HG03342 (cell line): ENCODE data around the gene CYSRT1.
A peak's percentile ranks its signal among the peaks of the same experiment; 100 is the strongest.

Experiments used
- ATAC-seq: cut with Tn5 transposase; IDR thresholded peaks from one replicate; pipeline ENCODE4 v1.9.1; 2021; ENCODE audit warnings: mild to moderate bottlenecking, moderate library complexity; ENCODE audit not compliant: unreplicated experiment

The CYSRT1 gene

DNA sequence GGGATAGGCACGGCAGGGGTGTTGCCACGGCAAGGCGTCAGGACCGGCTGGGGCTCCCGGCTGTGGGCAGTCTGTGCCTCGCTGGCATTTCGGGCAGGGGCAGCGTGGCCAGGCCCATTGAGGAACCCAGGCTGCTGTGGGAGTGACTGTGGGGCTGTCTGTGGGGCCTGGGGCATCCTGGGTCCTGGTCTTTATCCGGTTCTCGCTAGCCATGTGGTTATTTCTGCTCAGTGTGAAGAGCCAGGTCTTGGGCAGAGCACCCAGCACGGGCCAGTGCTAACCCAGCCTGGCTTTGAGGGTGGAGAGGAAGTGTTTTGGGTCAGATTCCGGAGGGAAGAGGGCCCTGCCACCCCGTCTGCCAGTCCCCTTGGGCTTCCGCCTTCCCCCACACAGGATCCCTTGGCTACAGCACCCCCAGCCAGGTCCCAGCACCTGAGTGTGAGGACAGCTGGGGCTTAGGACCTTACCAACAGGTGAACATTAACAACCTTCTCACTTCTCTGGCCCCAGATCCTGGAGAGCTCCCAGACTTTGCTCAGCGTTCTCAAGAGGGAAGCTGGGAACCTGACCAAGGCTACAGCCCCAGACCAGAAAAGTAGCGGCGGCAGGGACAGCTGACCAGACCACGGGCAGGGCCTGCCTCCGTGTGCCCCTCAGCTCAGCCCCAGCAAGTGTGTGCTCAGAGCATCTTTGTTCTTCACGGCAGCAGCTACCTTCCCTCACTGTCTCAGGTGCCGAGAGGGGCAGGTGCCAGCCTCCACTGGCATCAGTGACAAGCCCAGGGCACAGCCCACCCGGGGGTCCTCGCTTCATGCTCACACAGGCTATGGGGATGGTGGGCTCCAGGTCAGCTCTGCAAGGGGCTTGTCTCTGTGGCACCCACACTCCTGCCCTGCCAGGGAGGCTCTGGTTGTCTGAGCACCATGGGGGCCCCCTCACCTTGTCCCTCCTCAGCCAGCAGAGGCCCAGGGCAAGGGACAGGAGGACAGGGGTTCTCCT, 35.4 kb upstream of the CYSRT1 start:
- ATAC-seq = no peak

DNA sequence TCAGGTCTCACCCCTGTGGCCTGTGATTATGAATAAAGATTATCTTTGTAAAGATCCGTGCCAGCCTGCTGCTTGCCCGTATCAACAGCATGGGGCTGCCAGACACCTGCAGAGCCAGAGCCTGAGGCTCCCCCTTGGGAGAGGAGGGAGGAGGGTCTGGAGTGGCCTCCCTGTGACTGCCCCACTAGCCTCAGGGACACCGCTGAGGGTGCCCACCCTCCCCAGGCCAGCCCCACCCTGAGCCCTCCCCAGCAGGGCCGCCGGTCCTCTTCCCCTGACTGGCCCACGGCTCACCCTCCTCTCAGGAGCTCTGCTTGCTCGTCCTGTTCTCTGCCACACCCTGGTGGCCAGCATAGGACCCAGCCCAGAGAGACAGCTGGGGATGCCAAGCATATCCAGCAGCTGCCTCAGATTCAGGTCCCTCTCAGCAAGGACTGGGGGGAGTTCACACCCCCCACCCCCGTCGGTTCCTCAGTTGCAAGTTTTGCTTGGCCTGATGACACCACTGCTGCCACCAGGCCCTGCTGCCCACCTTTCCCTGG, 34.6 kb upstream of the CYSRT1 start:
- no peak for ATAC-seq

DNA sequence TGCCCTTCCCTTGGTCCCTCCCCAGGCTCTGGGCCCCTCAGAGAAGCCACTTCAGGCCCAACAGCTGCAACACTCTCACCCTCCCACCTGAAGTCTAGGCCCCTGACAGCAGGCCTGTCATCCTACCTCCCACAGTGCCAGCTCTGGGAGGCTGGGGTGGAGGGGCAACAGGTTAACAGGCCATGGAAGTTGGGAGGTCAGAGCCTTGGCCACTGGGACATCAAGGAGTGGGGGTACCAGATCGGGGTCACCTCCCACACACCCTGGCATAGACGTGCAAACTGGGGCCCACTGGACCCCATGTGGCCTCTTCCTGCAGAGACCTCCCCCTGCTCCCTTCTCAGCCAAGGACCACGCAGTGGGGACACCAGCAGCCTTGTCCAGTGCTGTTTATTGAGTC, 33.7 kb upstream of the CYSRT1 start:
- no peak for ATAC-seq

DNA sequence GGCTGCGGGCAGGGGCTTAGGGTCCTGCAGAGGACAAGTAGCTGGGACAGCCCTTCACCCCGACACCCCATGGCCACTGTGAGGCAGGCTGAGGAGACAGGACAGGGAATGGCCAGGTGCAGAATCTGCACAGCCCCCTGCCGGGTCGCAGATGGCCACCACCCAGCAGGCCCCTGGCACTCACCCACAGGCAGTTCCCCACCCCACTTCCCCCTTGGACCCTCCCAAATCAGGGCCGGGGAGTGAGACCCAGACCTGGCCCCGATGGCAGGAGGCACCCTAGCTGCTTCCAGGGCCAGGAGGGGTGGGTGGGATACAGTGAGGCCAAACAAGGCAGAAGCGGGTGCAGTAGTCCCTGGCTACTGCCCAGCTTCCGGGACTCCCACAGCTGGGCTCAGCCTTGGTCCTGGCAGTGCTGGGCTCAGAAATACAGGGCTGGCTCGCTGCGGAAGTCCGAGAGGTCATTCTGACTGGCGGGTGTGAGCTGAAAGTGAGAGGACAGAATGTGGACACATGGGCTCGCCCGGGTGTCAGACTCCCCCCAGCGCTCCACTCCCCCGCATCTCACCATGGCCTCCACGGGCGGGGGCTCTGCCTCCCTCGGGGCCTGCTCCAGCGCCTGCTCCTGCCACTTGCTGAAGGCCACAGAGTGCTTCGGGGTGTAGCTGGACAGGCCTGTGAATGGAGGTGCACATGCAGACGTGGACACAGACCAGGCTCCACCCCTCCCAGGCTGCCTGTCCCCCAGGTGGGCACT, 33.1 kb upstream of the CYSRT1 start:
- ATAC-seq = no peak

DNA sequence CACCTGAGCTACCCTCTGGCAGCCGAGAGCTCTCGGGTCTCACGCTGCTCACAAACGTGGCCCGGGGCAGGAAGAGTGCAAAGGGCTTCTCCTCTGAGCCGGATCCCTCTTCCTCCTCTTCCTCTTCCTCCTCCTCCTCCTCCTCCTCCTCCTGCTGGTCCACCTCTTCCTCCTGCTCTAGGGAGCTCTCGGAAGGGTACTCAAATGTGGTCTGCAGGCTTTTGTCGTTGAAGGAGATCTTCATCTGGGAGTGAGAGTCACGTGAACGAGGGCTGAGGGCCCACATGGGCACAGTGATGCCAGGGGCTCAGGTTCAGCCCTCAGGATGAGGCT, 32.6 kb upstream of the CYSRT1 start:
- no peak for ATAC-seq

DNA sequence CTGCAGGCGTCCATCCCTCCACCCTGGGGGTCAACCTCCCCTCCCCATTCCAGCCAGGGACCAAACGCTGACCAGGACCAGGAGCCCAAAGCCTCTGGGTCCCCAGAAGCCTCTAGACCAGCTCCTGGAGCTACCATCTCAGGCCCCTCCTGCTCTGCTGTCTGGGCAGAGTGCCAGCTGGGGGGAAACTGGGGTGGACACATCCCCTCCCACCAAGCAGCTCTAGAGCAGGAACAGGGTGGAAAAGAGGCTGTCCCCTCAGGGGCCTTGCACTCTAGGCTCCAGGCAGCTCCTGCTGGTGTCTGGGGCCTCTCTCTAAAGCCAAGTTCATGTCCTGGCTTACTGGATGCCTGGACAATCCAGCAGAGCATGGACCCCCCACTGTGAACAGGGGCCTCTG, 32.1 kb upstream of the CYSRT1 start:
- no peak for ATAC-seq

DNA sequence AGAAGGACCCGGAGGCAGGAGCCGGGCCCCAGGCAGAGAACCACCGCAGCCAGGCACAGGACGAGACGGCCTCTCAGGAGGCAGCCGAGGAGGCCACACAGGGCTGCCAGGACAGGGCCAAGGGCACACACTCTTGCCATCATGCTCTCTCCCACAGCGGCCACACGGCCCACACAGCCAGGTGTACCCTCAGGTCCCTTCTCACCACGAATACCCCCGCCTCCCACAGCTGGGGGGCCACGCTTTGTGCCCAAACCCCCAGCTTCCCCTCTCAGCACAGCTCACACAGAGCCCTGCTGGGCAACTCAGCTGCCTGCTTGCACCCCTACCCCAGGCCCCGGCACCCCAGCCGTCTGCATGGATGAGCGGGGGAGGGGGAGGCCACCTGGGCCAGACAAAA, 31.2 kb upstream of the CYSRT1 start:
- no peak for ATAC-seq

DNA sequence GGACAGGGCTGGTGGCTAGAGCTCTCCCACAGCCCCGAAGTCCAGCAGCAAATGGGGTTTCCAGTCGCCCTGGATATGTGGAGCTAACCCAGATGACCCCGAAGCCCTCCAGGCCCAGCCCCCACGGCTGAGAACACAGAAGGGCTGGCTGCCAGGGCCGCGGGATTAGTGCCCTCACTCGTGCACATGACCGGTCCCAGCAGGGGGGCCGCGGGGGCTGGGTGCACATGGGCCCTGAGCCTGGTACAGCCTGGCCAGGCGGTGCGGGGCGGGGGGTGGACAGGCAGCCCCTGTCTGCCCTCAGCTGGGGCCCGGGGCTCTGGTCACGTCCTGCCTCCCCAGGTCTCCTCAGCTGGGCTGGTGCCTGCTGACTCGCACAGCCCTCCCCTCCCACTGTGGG, 30.6 kb upstream of the CYSRT1 start:
- ATAC-seq = no peak

DNA sequence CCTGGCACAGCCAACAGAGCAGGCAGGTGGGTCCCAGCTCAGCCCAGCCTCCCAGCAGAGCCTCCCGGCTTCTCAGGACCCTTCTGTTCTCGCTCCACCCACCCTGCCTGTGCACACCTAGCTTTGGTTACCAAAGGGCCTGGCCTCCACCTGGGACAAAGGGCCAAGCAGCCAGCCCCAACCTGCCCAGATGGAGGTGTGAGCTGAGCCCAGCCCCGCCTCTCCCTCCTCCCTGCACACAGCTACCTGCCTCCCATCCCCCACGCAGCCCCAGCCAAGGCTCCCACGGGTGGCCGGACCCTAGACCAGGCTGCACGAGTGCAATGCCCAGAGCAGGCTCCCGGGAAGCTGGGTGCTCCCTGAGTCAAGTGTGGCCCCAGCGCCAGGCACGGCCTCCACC, 30.1 kb upstream of the CYSRT1 start:
- no peak for ATAC-seq

DNA sequence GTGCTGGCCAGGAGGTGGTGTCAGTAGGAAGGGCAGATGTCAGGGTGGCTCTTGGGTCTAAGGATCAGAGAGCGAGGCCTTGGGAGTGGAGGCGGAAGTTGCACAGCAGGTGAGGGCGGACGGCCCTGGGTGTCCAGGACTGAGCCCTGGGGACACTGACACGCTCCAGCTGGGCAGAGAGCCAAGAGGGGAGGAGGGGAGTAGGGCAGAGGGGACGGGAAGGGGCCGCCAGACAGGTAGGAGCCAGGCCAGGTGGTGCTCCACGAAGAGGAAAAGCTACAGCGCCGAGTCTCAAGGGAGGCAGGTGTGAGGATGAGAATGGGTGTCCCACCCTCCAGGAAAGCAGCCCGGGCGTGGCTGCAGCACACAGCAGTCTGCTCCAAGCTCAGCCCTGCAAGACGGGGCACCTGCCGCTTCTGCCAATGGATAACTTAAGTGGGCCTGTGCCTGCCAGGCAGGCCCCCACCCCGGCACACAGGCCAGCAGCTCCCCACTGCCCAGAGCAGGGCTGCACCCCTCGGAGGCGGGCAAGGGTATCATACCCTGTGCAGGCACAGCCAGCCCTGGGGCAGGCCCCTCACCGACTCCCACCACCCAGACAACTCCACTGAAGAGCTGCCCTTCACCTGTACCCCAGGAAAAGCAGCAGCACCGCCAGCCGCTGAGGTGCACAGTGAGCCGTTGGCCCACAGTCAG, 29.3 kb upstream of the CYSRT1 start:
- no peak for ATAC-seq

DNA sequence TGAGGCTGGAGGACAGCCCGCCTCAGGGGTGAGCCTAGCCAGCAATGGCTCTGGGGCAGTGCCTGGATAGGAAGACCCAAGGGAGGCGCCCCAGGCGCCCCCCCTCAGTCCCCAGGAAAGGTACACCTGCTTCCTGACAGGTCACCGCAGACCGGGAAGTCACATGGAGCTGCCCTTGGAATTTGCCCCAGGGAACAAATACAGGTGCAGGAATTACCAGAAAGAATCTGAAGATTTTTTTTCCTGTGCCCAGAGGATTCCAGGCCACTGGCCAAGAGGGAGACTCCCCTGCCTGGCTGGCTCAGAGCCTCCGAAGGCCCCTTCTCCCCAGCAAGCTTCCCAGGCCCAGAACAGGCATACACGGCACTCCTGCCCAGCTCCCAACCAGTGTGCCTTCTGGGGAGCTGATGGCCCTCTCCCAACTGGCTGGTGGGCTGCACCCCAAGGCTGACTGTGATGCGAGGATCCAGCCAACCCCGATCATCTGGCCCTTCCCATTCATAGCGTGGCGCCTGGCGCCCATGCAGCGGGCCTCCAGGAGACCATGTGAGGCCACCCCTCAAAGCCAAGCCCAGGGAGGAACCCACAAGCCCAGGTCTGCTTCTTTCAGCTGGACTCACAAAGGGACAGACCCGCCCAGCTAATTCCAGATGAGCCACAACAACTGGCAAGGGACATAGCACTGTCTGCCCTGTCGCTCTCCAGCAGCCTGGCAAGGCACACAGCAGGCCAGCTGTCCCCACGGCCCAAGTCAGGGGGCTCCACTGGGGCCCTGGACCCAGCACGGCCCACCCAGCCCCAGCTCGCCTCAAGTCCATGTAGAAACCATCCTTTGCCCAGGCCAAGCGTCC, 26.7 kb upstream of the CYSRT1 start:
- no peak for ATAC-seq

DNA sequence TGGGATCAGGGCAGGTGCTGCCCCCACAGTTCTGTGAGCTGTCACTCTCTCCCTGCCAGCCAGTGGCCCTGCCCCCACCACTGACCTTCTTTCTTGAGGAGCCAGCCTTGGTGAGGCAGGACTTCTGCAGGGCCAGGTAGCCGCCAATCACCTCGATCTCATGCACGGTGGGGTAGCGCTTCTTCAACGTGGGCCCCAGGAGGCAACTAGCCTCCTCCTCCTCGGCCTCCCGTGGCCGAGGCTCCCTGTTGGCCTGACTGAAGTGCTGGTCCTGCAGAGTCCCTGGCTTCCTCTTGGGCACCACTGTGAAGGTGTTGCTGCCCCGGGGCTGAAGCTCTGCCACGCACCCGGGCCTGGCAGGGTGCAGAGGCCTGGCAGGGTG, 26.1 kb upstream of the CYSRT1 start:
- no peak for ATAC-seq

DNA sequence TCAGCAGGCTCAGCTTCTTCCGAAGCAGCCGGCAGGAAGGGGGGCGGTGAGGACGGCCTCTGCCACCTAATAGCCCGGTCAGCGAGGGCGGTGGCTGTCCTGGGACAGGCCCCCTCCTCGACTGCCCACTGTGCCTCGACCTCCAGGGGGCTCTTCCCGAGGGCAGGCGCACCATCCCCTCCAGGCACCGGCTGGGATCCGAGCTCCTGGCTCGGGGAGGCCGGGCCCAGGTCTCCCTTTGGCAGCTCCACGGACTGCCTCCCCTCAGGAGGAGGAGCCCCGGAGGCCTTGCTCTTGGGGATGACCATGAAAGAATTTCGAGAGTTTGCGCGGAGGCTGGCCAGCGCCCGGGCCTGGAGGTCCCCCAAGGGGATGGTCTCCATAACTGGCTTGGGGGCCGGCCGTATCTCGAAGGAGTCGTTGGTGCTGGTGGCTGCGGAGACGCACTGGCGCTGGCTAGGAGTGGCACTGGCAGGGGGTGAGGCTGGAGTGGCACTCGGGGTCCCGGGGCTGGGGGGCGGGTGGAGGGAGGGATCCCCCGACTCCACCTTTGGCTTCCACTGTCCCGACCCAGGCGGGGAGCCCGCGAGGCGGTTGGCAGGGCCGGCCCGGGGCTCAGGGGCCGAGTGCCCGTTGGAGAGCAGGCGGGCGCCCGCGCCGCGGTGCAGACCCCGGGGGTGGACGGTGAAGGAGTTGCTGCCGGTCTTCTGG, 25.4 kb upstream of the CYSRT1 start:
- ATAC-seq = no peak

DNA sequence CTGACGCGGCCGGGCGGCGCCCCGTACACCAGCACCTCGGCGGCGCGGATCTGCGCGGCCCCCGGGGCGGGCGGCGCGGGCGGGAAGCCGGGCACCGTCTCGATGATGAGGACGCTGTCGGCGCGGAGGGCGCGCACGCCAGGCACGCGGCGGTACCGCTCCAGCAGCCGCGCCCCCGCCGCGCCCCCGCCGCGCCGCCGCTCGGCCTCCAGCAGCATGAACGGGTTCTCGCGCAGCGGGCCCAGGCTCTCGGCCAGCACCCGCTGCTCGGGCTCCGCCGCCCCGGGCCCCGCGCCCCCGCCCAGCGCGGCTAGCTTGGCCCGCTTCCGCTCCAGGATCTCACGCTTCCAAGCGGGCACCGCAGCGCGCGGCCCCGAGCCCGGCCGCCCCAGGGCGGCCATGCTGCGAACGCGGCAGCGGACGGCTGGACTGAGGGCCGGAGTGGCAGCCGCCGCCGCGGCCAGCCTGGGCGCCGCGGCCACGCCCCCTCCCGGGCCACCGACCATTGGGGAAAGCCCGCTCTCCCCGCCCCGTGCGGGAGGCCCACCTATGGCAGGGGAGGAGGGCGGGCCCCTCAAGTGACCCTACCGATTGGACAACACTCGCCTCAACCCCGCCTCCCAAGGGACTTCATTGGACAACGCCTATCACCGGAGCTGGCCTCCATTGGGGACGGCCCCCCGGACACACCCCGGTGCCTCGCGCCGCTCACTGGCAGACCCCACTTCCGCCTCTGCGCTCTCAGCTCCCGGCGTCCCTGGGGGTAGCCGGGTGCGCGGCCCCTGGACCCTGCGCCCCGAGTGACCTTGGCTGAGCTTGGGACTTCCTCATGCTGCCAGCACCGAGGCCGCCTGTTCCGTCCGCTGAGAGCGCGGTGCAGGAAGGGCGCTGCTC, 24.4 kb upstream of the CYSRT1 start, which contains the start of gene TPRN:
TSS of gene TPRN (minus strand) at position 431 of the 894 bp plus-strand sequence. CDS start at position 401, 30 bp downstream.
- ATAC-seq = peak; percentile 83

DNA sequence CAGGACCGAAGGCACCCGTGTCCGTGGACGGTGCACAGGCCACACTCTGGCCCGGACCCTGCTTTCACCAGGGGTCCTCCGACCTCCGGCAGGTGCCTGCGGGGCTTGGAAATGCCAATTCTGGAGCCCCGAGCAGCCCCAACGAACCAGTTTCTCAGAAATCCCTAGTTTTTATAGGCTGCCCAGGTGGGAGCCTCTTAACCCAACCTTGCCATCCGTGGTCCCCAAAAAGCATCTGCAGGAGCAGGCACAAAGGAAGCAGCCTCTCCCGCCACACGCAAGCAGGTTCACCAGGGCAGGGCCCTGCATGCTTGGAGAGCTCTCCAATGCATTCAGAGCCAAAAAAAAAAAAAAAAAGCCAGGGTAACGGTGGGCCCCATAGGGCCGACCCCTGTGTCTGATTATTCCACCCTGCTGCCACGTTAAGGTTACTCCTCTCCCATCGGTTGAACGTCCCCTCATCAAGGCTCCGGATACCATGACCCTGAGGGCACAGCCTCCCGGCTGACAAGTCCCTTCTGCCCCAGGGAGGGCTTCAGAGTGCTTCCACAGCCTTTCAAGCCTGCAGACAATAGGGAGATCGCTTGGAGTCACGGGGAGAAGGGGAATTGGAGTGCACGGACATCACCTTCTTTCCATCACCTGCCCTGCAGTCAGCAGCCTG, 23.6 kb upstream of the CYSRT1 start:
- no peak for ATAC-seq

DNA sequence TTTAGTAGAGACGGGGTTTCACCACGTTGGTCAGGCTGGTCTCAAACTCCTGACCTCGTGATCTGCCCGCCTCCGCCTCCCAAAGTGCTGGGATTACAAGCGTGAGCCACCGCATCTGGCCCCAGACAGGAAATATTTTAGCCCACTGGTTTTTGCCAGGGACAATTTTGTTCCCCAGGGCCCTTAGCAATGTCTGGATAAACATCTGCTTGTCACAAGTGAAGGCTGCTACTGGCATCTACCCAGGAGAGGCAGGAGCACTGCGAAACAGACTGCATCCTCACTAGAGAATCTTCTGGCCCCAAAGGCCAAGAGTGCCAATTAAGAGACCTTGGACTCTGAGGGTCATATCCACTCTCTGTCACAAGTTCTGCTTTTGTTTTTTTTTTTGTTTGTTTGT, 22.0 kb upstream of the CYSRT1 start:
- no peak for ATAC-seq

DNA sequence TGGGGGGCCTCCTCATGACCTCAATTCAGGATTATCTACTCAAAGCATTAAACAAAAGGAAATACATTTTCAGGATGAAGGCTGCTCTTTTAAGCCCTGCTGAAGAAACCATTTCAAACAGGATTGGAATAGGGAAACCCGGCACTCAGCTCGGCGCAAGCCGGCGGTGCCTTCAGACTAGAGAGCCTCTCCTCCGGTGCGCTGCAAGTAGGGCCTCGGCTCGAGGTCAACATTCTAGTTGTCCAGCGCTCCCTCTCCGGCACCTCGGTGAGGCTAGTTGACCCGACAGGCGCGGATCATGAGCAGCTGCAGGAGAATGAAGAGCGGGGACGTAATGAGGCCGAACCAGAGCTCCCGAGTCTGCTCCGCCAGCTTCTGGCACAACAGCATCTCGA, 20.2 kb upstream of the CYSRT1 start:
- ATAC-seq = no peak
